HG03575 (cell line): ENCODE data around the gene SLFNL1.

Source experiments
- ATAC-seq: cut with Tn5 transposase; IDR thresholded peaks from one replicate; pipeline ENCODE4 v1.9.1; 2021; ENCODE audit not compliant: unreplicated experiment, insufficient number of reproducible peaks, low FRiP score; ENCODE audit errors: extremely low read depth

Gene SLFNL1

DNA sequence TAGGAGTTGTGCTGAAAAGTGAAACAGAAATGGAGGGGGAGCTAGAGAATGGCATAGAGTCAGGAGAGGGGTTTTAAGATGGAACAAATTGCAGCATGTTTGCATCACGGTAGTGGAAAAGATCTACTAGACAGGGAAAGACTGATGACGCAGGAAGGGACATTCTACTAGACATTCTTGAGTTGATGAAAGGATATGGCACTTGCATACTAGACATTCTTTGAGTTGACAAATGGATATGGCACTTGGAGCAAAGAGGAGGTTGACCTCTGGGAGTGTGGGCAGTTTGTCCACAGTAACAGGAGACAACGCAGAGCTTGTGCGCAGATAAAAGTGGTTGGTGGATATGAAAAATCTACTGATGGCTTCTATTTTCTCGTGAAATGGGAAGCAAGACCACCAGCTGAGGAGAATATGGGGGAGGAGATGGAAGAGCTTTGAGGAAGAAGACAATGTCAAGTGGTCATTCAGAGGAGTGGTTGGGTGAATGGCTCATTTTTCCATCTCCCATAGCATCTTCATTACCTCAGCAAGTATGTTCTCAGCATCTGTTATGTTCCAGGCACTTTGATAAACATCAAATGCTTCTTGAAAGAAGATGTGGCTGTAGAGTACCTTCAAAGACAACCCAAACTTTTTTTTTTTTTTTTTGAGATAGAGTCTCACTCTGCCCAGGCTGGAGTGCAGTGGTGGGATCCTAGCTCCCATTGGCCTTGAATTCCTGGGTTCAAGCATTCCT is 44.4 kb downstream of the SLFNL1 start:
- no peak for ATAC-seq

- ATAC-seq = no peak
Measured at GRCh38 chr1:40974945-40975344, 46.6 kb downstream of the SLFNL1 start.

DNA sequence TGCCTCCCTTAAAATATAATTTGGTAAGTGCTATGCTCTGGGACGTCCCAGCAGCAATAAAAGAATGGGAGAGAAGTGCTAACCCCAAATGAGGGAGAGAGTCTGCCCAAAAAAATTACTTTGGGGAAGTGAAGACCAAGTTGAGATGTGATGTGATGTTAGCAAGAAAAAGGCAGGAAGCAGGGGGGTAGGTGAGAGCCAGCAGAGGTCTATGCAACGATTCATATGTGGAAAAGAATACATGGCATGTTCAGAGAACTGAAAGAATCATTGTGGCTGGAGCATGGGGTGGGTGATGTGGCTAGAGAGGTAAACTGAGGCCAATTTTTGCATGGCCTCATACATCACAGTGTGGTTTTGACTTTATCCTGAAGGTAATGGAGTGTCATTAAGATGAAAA is 47.6 kb downstream of the SLFNL1 start:
- no peak for ATAC-seq

DNA sequence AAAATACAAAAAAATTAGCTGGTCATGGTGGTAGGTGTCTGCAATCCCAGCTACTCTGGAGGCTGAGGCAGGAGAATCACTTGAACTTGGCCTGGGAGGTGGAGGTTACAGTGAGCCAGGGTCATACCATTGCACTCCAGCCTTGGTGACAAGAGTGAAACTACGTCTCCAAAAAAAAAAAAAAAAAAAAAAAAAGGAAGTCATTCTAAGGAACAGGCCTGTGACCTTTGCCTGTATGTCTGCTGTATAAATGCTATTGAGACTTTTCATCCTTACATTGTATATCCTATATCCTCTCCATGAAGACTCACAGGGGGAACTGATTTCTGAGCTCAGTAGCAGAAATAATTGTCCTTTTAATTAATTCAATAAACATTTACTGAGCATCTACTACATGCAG is 49.6 kb downstream of the SLFNL1 start:
- no peak for ATAC-seq

DNA sequence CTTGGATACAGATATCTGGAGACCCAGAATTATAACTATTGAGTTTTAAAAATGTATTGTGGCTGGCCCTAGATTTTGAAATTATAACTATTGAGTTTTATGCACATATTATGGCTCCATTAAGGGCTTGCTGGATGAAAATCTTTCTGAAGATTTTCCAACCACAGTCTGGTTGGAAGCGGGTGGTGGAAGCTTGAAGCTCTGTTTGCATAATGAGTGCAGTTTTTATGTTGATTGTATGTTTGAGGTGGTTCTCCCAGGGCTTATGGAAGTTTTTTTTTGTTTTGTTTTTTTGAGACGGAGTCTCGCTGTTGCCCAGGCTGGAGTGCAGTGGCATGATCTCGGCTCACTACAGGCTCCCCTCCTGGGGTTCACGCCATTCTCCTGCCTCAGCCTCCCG is 52.1 kb downstream of the SLFNL1 start:
- no peak for ATAC-seq

DNA sequence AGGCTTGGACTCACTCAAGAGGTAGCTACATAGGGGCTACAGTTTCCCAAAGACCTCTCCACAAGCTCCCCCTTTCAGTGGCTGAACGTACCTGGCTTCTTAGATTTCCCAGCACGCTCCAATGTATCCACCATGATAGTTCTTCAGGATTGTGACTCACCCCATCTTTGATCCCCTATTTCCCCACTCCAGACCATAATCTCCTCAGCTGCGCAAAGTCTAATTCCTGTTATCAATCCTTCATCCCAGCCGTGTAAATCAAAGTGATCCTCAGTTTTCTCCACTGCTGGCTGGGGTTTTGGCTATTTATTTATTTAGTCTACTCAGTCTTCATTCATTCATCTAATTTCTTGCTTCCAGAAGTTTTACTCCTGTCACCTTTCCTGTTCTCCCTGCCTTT is 55.1 kb downstream of the SLFNL1 start:
- no peak for ATAC-seq
